GF-D8 (cell line): ENCODE results near the gene CLEC7A.

Source experiments
- DNase-seq: peaks from one replicate; lab custom pipeline; 2025; lab: John Stamatoyannopoulos, UW

CLEC7A gene

DNA sequence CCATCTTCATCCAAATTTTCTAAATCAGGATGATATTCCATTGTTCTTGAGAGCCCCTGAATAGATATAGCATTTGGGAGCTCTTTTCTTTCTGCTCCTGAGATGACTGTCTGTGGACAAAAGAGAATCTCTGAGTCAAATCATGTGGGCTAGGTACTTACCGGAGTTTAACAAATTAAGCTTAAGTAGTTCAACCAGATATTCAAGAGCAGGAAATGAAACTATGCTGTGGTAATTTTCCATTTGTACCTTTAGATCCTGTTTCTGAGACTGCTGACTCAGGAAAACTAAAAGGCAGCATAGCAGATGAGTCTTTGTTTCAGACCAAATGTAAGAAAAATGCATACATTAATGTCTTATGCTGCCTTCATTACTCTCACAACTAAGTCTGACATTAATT is at the start of gene CLEC7A:
TSS of gene CLEC7A (minus strand) at position 158 of the 400 bp plus-strand sequence. CDS start at position 41, 117 bp downstream.
- no peak for DNase-seq

DNA sequence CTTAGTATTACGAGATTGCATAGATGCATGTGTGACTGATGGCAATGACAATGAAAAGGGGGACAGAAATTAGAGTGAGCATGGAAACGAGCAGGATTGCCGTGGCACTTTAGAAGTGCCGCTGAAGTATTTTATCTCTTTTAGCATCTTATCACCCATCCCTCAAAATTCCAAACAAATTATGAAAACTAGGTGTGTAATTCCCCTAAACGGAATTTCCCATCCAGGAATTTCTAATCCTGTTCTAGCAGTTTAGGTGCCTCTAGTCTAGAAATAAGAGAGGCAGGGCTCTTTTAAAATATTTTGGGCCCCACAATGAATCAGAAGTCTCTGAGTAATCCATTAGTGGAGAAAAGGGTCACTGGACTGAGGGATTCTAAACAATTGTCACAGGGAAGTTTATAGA is 49.8 kb upstream of the CLEC7A start:
- no peak for DNase-seq

DNA sequence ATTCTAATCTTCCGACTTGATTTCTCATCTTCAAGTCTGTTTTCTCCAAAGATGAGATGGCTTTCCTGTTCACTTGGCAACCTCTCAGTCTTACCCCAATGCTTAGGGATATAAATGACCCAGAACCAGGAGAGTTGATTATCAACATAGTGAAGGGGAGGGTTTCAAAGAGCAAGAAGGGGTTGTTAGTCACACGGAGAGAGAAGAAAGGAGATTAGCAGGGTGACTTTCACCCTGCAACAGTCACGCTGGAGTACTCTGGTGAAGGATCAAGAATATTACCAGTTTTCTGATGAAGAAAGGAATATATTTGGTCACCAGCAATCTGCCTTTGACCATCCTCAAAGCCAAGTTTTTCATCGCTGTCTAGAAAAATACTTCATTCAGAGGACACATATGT is 48.8 kb upstream of the CLEC7A start, which contains the start of gene TMEM52B:
TSS of gene TMEM52B (plus strand) at position 212 of the 400 bp plus-strand sequence. CDS start 543 bp downstream, outside the sequence.
- no peak for DNase-seq

DNA sequence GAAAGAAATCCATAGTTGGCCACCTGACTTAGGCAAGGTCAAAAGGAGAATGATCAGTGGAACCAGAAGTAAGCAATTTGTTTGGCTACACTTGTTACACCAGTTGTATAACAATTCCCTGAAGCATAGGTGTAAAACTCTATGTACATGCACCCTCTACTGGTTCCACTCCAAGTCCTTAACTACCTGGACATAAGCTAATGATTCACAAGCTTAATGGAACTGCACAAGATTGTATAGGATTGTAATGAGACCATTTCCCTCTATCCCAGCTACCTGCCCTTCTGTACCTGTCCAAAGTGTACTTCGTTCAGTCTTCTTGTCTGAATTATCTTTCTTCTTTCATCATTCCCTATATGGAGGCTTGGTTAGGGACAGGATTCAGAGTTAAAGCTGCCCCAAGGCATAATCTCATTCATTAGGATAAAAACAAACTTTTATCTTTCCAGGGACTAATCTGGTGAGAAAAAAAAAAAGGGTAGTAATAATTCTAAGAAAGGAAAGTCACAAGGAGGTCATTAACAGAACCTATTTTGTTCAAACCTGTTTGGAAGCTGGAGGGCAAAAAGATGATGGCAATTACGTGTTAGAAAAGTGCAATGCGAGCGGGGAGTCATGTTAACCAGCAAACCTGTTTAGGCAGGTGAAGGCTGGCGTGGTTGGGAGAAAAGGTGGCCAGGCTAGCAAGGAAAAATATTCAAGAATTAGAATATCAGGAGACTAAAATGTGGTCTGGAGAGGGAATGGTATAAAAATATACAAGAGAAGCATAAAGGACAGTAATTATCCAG is 46.0 kb upstream of the CLEC7A start:
- DNase-seq = no peak

DNA sequence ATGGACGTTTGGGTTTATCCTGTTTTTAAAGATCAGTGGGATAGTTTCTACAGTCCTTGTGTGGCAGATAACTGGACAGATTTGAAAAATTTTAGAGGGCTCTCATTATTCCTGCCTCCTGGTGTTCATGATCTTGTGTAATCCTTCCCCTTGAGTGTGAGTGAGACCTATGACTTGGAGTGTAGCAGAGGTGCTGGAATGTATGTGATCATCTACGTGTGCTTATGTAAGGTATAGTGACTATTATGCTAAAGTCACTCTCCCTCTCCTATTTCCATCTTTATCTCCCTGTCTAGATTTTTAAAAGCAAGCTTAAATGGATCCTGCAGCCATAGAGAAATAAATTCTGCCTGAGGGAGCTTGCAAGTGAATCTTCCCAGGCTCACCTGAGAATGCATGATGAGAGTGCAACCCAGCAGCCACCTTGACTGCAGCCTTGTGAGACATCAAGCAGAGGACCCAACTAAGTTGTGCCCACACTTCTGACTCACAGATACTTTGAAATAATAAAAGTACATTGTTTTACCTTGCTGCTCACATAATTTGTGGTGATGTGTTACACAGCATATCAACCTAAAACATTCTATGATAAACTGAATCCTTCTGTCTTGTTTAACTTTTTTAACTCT is 45.1 kb upstream of the CLEC7A start:
- no peak for DNase-seq

DNA sequence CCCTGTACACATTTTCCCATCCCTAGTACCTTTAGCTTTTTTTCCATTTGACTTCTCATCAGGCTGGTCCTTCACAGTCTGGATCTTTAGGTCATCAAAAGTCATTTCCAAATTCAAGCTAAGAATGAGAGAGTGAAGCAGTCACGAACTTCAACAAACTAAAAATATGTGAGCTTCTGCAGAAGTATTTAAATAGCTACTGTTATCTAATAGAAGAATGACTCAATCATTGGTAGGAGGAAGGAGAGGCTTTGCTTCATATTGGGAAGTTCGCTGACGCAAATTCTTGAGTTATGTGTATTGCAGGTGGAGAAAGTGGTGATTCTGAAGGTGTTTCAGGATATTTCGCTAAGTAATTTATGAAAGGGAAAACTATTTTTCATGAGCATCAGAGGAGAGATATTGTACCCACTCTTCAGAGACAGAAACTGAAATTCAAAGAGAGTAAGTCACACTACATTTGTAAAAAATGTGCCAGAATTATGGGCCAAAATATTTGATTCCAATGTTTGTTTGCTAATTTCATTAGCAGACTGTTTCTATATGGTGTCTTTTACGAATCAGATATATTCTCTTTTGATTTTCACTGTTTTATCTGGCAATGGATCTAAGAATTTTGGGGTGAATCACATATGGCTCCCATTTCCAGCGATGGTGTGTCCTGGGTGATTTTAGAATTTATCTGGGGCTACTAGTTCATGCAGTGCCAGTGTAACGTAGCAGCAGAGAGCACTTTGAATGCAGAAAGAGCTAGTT is 42.2 kb upstream of the CLEC7A start, which contains the start of gene OLR1:
TSS of gene OLR1 (minus strand) at position 160 of the 756 bp plus-strand sequence. CDS start at position 105, 55 bp downstream.
- no peak for DNase-seq

DNA sequence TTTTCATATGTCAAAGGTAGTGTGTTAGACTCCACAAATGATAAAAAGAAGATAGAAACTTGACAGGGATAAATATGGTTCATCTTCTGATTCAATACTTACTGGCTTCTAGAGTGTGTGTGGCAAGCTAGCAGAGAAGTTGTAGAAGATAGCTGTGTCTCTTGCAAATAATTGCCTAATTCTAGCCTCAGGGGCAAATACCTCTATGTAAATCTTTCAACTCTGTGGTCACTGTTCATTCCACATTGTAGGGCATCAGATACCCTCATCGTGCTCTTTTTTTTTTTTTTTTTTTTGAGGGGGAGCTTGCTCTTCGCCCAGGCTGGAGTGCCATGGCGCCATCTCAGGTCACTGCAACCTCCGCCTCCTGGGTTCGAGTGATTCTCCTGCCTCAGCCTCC is 40.2 kb upstream of the CLEC7A start:
- DNase-seq = no peak

DNA sequence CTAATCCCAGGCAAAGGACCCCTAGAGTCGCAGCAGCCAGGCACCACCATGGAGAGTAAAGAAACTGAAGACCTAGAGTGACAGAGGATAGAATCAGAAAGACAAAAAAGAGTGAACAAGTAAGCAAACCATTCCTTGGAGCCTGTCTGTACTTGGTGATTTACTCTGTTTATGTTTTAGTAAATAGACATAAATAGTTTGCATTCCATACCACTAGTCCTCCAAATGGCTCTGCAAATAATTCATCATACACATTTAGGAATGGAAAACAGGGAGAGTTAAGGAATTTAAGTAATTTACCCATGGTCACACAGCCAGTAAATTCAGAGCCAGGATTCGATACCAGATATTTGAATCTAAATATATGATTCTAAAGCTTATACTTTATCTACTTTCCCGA is 39.1 kb upstream of the CLEC7A start:
- DNase-seq = no peak

DNA sequence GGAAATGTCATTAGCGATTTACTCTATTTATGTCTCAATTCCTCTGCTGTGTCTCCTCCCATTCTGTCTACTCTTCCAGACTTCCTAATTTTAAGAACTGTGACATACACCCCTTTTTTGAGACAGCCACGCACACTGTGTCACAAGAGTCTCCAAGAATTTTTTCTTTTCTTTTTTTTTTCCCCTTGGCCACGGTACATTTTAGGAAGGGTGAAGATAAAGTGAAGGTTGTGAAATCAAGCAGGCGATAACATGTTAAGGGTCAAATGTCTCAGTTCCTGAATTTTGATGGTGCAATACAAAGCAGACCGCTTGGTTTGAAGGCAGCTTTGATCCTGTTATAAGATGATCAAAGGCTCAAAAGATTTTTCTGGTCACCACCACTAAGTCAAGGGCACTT is 37.6 kb upstream of the CLEC7A start:
- DNase-seq = peak; percentile 36

DNA sequence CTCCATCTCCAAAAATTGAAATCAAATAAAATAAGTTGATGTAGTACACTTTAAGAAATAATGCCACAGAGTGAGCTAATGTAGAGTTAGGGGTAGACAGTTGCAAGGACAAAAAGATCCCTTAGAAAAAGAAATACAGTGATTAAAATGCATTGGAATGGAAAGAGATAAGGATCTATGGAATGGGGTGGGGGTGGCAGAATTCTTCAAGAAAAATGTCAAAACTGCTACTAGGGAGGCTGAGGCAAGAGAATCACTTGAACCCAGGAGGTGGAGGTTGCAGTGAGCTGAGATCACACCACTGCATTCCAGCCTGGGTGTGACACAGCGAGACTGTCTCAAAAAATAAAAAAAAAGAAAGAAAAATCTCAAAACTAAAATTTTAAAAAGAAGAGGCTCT is 35.4 kb upstream of the CLEC7A start:
- no peak for DNase-seq

DNA sequence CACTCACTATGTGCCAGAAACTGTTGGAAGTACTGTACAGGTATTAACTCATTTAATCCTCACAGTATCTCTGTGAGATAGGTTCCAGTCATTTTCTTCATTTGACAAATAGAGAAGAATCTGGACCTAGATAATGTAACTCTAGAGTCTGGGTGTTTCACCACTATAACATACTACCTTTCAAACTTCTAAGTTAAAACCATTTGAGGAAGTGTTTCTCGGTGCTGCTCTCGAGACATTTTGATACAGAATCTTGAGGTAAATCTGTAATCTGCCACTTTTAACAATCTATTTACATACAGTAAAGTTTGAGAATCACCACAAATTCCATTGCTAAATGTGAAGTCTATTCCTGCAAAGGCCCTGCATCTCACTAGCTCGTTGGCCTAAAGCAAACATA is 33.1 kb upstream of the CLEC7A start:
- no peak for DNase-seq

DNA sequence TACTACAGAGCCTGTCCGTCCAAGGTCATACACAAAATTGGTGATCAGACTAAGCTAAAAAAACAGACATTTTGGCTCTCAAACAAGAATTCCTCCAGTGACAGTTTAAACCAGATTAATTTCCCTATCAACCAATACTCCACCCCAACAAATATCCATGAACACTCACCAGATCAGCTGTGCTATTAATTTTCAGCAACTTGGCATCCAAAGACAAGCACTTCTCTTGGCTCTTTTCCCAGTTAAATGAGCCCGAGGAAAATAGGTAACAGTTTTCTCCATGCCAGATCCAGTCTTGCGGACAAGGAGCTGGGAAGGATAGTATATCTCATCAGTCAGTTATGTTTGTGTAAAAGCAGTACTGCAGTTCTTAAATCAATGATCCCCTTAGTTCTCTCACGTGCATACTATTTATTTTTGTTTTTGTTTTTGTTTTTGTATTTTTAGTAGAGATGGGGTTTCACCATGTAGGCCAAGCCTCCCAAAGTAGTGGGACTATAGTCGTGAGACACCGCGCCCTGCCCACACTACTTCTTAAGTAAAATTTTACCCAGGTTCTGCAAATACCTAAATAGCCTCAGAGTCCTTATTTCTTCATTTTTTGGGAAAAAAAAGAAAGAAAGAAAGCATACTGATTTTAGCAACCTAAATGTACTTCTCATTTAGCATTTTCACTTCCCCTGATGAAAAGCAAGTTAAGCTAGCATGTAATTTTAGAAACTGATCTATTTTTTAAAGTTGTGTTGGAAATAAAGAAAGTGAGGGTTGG is 30.8 kb upstream of the CLEC7A start:
- DNase-seq = no peak

DNA sequence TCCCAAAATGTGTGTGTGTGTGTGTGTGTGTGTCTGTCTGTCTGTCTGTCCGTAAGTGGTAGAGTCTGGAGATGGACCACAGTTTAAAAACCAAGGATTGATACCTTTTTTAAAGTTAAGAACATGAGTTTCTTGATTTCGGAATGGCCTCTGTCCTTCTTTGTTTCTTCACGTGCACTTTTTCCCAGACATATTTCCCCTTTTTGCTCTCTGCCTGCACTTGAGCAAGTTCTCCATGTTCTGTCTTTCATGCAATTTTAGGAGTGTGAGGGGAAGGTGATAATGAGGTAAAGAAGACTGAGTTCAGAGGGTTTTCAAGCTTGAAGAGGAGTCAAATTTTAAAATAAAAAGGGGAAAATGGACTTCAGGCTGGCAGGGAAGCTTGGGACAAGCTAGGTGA is 29.3 kb upstream of the CLEC7A start:
- DNase-seq = no peak

DNA sequence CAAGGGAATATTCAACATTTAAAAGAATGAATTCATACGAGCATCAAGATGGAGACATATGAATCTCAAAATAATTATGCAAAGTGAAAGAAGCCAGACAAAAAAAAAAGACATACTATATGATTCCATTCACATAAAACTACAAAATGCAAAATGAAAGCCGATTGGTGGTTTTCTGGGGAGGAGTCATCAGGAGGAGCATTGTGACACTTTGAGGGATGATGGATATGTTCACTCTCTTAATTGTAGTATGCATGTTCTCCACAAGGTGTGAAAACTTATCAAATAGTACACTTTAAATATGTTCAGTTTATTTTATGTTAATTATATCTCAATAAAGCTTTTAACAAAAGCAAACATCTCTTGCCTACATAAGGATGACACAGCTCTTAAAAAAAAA is 28.4 kb upstream of the CLEC7A start:
- no peak for DNase-seq

DNA sequence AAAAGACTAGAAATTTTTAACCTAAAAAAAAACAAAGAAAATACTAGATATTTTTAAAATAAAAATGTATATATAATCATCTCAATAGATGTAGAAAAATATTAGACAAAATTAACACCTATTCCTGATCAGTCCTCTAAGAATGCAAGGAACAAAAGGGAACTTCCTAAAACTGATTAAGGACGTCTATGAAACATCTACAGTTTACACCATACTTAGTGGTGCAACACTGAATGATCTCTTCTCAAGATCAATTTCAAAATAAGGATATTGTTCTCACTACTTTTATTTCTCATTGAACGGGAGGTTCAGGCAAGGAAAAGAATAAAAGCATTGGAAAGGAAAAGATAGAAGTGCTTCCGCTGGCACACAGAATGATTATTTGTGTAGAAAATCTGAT is 26.0 kb upstream of the CLEC7A start:
- DNase-seq = no peak

DNA sequence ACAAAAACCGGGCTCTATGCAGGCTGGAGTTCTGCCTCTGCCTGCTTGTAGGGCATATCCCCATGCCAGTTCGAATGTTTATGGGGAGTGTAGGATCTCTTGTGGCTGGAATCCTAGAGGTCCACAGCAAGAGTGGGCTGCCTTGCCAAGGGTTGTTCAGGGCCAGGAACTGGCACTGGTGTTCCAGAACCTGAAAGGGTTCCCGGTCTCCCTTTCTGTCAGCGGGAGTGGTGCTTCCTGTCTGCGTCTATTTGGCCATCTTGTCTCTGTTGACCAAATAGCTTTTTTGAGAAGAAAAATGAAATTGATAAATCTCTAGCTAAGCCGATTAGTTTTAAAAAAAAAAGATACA is 24.1 kb upstream of the CLEC7A start:
- no peak for DNase-seq

DNA sequence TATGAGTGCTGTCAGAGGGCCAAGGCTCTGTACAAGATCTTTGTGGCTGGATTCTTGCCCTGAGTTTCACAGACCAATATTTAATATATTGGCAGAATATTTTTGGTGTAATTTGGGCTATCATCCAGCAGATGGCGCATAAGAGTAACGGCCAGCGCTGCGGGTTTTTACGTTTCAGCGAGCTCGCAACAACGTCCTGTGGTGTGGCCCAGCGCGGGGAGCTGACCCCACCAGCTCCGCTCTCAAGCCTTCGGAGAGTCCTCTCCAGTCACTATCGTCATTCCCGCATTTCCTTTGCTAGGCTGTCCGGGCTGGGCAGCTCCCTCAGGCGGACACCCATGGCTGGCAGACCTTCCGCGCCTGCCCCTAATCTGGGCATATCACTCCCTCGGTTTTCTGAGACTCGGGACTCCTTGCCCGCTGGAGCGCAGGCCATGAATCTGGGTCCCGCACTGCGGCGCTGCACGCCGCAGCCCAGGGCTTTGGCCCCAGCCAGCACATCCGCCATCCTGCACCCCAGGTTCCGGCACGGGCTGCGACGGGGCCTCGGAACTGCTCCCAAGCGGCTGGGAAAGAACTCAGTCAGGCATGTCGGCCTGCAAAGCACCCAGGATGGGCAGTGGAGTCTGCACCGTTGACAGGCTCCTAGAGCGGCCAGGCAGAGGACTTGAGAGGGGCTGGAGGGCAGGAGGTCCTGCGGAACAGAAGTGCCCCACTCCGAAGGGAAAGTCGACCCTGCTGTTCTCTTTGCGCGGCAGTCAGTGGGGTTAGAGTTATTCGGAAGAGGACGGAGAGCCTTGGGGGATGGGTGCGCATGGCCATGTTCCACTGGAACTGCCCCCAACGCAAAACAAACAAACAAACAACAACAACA is 23.5 kb upstream of the CLEC7A start:
- DNase-seq = no peak

DNA sequence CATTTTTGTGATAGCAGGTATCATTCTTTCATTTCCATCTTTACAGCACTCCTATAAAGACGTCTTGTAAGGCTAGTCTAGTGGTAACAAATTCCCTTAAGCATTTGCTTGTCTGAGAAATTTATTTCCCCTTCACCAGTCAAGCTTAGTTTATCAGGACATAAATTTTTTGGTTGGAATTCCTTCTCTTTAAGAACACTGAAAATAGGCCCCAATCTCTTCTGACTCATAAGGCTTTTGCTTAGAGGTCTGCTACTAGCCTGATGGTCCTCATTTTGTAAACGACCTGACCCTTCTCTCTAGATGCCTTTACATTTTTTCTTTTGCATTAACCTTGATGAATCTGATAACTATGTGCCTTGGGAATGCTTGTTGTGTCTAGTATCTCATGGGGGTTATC is 21.6 kb upstream of the CLEC7A start:
- no peak for DNase-seq

DNA sequence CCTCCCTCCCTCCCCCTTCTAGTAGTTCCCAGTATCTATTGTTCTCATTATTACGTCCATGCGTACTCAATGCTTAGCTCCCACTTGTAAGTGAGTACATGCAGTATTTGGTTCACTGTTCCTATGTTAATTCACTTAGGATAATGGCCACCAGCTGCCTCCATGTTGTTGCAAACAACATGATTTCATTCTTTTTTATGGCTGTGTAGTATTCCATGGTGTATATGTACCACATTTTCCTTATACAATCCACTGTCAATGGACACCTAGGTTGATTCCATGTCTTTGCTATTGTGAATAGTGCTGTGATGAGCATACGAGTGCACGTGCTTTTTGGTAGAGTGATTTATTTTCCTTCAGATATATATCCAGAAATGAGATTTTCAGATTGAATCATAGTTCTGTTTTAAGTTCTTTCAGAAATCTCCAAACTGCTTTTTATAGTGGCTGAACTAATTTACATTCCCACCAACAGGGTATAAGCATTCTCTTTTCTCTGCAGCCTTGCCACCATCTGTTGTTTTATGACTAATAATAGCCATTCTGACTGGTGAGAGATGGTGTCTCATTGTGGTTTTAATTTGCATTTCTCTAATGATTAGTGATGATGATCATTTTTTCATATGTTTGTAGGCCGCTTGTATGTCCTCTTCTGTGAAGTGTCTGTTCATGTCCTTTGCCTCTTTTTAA is 17.9 kb upstream of the CLEC7A start:
- no peak for DNase-seq

DNA sequence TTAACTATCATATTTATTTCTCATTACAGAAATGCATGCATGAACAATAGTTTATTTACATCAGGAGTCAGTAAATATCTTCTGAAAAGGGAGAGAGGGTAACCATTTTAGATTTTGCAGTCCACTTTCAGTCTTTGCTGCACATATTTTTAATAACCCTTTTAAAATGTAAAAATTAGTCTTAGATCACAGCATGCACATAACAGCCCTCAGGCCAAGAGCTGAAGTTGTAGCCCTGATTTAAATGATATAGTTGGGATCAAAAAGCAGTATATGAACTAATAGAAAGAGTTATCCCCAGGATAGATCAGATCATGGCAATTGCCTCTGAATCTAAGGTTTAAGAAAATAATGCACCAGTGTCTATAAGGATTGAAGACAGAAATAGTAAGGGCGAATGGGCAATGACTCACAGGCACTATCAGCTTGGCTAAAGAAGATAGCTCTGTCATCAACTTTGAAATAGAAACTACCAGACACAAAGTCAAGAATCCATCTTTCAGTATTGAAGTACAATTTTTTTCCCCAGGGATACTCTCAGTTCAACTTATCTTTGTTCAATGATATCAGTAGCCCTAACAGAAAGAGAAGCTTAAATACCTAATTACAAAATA is 13.1 kb upstream of the CLEC7A start:
- no peak for DNase-seq
